NK-92 (cell line): ENCODE results near the gene ME2.
"Not testable (repeated sequence)": the region's sequence is repeated elsewhere in the genome, so short reads cannot be mapped to it uniquely, and the experiment has no call there.

Experiments used
- DNase-seq: peaks from one replicate; lab custom pipeline; 2025; ENCODE audit not compliant: unreplicated experiment; lab: John Stamatoyannopoulos, UW

ME2 gene

DNA sequence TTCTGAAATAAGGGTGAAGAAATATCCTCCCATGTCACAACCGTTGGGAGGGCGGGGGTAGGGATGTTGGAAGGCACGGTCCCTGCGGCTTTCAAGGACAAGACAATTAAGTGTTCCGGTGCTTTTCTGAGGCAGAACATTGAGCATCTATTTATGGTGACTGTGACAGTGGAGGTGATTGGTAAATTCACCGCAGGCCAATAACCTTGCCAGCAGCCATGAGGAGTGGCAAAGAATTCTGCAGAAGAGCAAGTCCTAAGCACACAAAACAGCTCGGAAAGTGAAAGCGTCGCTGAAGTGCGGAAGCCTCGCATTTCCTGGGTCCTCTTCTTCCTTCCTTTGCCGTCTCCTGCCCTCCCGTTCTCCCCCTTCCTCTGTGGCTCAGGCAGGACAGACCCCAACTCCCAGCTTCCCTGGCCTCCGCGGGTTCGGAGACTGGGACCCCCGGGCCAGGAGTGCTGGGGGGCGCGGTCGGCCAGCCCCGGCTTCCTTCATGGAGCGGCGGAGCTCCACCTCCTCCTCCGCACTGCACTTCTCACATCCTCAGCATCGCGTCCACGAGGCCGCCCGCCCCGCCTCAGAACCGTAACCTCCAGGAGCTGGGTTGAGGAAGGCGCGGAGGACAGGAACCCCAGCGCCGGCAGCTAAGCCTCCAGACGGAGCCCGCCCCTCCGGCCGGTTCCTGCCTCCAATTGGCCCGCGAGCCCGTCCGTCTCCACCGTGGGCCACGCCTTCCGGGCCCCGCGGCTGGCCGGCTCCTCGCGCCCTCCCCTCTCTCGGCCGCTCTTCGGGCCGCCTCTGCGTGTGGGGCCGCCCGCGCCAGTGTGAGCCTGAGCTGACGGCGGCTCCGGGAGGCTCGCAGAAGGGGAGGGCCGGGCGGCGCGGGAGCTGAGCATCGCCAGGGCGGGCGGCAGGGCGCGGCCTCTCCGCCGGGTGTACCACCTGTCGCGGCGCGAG lies at the start of gene ME2:
Gene ME2 (plus strand): TSS at position 774 of the 957 bp plus-strand sequence. CDS start 16,703 bp downstream, outside the sequence.
- DNase-seq, result peak; percentile 24

DNA sequence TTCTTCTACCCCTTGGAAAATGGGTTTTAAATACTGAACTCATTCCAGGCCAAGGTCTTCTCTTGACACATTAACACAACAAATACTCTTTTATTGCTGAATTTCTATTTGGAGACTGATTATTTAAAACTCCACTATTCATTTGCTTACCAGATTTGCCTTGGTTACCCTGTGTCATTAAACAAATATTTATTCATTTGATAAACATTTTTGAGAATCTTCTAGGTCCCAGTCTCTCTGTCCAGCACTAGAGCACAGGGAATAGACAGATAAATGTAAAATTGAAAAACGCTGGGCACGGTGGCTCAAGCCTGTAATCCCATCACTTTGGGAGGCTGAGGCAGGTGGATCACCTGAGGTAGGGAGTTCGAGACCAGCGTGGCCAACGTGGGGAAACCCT lies 49.3 kb upstream of the ME2 start:
- no peak for DNase-seq

DNA sequence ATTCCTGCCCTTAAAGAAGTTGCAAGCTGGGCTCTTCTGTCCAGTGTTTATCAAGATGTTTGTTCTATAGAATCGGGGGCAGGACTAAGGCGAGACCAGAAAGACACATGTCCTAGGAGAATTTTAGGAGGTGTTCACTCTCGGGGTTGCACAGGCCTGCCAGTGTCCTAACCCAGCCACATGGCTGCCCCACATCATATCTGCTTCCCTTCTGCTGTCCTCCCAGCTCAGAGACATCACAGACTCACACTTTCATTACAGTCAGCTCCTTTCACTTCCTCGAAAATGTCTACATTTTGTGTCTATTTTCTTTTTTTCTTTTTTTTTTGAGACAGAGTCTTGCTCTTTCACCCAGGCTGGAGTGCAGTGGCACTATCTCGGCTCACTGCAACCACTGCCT lies 48.4 kb upstream of the ME2 start:
- DNase-seq, result no peak

DNA sequence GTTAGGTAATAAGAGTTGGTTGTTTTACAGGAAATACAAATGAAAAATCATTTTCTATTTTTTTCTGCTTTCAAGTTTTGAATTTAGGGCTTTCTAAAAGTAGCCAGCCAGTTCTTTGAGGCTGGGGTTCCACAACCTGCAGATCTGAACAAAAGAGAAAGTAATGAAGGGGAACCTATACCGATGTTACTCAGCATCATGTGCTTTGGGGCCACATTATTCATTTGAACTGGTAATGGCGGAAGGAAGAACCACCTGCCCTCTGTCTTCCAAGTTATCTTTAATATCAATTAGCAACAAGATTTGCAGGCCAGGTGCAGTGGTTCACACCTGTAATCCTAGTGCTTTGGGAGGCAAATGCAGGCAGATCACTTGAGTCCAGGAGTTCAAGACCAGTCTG lies 46.2 kb upstream of the ME2 start:
- no peak for DNase-seq

DNA sequence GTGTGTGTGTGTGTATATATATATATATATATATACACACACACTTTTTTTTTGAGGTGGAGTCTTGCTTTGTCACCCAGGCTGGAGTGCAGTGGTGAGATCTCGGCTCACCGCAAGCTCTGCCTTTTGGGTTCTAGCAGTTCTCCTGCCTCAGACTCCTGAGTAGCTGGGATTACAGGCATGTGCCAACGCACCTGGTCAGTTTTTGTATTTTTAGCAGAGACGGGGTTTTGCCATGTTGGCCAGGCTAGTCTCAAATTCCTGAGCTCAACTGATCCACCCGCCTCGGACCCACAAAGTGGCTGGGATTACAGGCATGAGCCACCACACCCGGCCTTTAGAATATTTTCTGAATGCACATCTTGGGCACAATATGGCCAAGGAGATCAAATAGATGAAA lies 45.4 kb upstream of the ME2 start:
- DNase-seq, result not testable (repeated sequence)

DNA sequence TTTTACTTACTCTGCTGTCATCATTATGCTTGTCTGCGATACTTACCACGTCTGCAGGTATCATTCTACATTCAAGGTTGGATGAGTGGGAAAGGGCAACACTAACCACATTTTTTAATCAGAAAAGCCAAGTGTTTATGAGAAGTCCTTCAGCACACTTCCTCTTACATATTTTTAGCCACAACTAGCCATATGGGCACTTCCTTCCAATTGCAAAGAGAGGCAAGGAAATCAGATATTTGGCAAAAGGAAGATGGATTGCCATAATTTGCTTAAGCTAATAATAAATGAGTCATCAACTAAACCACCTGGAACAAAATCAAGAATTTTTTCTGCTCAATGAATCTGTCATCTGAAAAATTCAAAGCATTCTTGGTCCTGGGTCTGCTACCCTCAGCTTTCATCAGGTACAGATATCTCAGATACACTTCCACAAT lies 42.4 kb upstream of the ME2 start:
- DNase-seq, result no peak

DNA sequence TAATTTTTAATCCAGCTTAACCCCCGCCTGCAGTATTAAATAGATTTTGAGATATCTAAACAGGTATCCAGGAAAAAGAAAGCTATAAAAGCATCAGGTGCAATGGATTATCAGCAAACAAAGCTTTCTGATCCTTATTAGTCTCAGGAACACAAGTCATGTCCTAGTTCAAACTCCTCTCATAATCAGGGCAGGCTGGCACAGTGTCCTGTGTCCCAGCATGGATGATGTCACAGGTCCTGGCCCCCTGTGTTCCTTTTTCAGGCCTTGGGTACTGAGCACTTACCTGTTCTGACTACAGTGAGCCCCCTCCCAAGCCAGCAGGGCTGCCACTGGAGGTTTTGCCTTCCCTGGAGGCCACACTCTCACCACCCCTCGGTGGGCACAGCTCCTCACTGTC lies 39.6 kb upstream of the ME2 start:
- DNase-seq, result no peak

DNA sequence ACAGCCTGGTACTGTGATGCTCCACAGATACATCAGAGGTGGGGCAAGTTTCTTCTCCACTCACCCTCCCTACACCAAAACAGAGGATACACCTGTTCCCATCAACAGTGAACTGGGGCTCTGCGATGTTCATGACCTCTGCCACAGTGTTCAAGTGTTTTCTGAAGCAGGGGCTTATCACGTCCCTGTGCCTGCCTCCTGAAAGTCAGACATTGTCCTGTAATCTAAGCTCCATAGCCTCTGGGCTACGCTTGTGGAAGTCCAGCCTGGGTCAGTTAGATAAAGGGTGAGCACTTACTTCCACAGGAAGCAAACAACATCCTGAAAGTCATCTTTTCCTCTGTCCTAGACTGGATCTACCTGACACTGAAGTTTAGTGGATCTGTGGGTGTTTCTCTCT lies 38.9 kb upstream of the ME2 start:
- no peak for DNase-seq

DNA sequence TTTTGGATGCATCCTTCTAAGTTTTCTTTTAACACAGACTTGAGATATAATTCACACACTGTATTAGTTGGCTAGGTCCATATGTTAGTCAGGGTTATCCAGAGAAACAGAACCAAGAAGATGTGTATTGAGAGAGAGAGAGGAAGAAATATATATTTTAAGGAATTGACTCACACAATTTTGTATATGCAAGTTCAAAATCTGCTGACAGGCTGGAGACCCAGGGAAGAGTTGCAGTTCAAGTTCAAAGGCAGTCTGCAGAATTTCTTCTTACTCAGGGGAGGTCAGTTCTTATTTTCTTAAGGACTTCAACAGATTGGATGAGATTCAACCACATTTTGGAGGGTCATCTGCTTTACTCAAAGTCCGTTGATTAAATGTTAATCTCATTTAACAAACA lies 36.1 kb upstream of the ME2 start:
- DNase-seq, result no peak

DNA sequence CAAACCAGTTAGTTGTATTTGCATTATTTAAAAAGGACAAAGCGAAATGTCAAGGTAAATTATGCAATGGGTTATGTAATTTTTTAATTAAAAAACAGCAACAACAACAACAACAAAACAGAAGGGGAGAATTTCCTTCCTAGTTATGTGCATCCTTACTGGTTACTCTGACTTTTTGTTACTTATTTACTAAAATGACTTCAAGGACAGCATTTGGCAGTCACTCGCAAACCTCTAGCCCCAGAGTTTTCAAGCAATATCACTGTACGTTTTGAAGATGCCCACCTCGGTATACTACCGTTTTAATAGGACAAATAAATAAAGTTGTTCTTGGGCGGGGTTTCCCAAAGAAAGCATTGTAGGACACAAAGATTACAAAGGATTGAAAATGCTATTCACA lies 34.4 kb upstream of the ME2 start:
- DNase-seq, result no peak

DNA sequence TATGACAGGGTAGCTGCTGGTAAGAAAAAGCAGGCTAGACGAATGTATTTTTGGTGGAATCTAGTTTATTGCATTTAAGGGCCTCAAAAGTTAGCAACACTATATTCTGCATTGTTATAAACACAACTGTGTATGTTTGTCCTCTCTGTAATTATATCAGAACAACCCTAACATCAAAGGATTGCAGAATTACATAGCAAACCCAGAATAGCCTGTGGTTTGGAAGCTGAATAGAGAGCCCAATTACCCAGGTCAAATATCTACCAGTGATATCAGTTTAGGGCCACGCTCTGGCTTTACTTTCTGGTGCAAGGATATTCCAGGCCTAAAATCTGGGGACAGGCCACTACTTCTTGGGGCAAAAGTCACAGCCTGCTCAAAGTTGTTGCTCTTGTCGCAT lies 34.0 kb upstream of the ME2 start:
- no peak for DNase-seq

DNA sequence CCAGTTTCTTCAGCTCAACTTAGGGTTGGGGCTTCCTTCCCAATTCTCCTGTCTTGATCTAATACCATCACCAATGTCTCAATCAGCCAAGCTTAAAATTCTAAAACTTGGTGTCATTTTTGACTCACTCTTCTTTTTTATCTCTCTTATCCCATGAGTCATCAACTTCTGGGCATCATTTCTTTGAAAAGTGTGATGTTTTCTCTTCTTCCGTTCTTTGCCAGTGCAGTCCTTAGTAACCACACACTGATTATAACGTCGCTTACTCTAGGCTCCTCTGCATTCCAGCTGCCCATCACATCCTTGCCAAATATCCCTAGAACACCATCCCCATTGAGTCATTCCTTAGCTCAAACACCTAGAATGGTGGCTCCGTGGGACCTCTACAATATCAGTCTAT lies 31.7 kb upstream of the ME2 start:
- DNase-seq, result no peak

DNA sequence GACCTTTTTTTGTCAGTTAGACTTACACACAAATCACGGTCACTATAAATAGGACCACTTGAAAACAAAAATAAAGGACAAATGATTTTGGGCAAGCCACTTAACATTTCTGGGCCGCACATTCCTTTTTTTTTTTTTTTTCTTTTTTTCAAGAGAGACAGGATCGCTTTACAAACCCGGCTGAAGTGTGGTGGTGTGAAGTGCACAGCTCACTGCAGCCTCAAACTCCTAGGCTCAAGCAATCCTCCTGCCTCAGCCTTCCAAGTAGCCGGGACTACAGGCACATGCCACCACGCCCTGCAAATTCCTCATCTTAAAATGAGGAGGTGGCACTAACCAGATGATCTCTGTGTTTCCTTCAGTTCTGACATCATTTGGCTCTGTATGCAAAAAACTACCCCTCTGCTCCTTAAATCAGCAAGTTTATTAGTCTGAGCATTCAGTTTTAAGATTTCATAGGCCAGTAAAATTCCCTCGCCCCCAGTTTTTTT lies 30.8 kb upstream of the ME2 start:
- no peak for DNase-seq

DNA sequence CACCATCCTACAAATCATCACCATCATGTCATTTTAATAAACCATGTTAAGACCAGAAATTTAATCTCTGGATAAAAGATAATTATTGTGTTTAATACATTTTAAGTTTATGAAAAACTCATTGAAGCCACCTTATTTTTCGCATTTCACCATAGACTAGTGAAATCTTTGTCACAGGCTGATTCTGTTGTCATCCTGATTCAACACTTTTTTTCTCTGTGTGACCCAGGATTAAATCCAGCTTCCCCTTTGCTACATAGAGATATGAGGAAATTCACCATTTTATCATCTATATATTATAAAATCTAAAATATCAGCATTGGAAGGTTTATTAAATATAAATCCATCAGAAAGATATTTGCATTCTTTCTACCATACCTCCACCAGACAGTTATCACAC lies 29.9 kb upstream of the ME2 start:
- DNase-seq, result no peak

DNA sequence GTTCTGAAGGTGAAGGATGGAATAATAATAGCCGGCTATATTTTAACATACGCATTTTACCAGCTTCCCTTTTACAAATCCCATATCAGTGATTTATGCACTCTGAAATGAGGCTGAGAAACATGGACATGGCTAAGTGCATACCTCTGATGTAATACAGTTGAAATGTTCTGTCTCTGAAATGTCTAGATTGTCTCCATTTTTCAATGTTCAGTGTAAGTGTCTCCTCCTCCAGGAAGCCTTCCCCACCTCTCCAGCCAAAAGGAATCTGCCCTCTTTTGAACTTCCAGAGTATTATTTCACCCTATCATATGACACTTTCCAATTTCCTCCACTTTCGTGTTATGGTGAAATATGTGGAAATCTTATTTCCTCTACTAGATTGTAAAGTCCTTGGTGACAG lies 29.5 kb upstream of the ME2 start:
- no peak for DNase-seq

DNA sequence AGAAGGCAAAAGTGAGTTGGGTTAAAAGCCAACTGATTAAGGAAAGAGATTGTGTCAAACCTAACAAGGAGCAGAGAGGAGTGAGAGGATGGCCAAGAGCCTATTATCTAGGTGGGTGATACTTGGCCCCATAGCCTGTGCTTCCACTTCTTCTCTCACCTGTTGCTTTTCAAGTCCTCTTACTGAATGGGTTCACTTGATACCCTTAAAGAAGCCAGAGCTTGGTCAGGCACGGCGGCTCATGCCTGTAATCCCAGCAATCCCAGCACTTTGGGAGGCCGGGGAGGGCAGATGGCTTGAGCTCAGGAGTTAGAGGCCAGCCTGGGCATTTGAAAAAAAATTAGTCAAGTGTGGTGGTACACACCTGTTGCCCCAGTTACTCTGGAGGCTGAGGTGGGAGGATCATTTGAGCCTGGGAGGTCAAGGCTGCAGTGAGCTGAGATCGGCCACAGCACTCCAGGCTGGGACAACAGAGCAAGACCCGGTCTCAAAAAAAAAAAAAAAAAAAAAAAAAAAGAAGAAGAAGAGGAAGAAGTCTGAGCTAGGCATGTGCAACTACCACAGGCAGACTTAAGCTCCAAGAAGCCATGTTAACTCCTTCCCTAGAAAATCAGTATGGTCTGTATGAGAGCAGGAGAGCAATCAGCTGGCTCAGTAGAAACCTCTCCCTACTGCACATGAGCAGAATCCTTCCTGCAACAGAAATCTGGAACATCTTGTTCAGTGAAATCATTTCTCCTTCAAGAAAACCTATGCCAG lies 28.4 kb upstream of the ME2 start:
- DNase-seq, result no peak

DNA sequence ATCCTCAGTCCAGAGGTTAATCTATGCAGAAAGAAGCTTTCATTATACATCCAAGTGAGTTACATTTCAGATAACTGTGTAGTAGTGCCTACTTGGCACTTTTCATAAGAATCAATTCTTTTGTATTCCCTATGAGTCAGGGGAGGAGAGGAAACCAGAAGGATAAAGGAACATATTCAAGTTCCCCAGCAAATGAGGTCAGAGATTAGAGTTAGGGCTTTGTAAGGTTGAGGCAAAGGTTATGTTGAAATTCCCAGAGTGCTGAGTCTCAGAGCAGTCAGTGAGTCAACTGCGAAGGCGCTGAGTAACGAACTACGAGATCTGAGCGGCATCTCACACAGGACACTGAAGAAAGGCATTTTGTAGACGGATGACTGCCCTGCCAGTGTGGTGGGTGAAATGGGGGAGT lies 25.1 kb upstream of the ME2 start:
- DNase-seq, result no peak

DNA sequence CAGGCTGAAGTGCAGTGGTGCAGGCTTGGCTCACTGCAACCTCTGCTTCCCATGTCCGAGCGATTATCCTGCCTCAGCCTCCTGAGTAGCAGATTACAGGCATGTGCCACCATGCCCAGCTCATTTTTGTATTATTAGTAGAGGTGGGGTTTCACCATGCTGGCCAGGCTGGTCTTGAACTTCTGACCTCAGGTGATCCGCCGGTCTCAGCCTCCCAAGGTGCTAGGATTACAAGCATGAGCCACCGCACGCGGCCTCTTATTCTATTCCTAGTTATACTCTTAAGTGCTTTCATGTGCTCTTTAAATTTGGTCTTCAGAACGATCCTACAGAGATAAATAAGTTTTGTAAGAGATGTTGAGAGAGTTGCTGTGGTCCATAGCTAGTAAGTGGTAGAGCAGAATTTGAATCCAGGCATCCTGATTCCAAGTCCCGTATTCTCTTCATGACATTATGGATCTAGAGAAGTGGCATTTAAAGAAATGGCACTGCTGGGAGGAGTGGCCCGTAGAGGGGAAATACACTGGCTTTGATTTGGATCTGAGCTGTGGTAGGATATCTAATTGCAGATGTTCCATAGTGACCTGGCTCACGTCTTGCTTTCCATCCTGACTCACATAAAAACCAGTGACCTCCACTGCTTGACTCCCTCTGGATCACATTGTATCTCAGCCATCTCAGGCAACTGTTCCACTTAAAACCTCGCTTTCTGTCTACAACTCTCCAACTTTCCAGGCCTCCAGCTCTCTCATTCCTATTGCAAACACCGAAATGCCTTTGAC lies 22.8 kb upstream of the ME2 start:
- DNase-seq, result no peak

DNA sequence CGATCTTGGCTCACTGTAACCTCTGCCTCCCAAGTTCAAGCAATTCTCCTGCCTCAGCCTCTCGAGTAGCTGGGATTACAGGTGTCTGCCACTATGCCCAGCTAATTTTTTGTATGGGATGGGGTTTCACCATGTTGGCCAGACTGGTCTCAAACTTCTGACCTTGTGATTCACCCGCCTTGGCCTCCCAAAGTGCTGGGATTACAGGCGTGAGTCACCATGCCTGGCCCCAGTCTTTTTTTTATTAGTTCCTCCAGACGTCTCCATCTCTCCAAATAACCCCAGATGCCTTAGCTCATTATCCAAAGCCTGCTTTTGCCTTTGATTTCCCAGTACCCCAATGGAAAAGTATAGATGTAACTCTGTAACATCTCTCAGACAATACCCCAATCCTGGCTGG lies 21.8 kb upstream of the ME2 start:
- DNase-seq, result not testable (repeated sequence)

DNA sequence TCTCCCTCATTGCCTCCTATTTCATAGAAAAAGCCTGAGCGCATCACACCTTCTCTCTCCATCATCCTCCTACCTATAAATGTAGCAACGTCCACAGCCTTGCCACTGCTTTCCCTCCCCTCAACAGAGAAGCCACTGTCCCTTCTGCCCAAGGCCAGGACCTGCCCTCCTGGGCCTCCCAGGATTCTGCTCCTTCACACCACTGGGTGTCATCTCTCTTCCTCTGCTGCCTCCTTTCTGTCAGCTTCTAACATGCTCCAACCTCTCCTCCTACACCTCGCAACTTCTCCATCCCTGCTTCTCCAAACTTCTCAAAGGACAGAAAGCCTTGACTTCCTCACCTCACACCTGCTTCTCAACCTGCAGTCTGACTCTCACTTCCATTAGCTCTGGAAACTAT lies 21.2 kb upstream of the ME2 start:
- DNase-seq, result no peak
